PFSK-1 (cell line): ENCODE results near the gene NAA40.

Experiments used
- FOXP2 ChIP-seq: optimal IDR thresholded peaks from 2 replicates; pipeline ENCODE3; 2011; ENCODE audit warnings: borderline replicate concordance, control low read depth, inconsistent platforms; ENCODE audit not compliant: insufficient read depth; ENCODE audit errors: extremely low read length, extremely low read depth
- POLR2AphosphoS5 ChIP-seq: IDR thresholded peaks from 2 replicates; pipeline ENCODE4 v1.6.1; 2012; ENCODE audit warnings: low read depth, mild to moderate bottlenecking, control low read depth, low read length, moderate library complexity
- TF ChIP-seq, protein P1 (sequence below), 2 experiments: IDR thresholded peaks; 2 replicates each; pipeline versions ENCODE4 v1.6.1 to v1.8.0; 2011 to 2012; ENCODE audit warnings: low read depth in 2 of 2, low read length in 2 of 2, control low read depth in 1 of 2, inconsistent platforms in 1 of 2, mild to moderate bottlenecking in 1 of 2, moderate library complexity in 1 of 2; ENCODE audit not compliant: insufficient read depth in 1 of 2

- TF ChIP-seq POLR2AphosphoS5 (no peak), FOXP2 (no peak)
- TF ChIP-seq, protein P1, sequence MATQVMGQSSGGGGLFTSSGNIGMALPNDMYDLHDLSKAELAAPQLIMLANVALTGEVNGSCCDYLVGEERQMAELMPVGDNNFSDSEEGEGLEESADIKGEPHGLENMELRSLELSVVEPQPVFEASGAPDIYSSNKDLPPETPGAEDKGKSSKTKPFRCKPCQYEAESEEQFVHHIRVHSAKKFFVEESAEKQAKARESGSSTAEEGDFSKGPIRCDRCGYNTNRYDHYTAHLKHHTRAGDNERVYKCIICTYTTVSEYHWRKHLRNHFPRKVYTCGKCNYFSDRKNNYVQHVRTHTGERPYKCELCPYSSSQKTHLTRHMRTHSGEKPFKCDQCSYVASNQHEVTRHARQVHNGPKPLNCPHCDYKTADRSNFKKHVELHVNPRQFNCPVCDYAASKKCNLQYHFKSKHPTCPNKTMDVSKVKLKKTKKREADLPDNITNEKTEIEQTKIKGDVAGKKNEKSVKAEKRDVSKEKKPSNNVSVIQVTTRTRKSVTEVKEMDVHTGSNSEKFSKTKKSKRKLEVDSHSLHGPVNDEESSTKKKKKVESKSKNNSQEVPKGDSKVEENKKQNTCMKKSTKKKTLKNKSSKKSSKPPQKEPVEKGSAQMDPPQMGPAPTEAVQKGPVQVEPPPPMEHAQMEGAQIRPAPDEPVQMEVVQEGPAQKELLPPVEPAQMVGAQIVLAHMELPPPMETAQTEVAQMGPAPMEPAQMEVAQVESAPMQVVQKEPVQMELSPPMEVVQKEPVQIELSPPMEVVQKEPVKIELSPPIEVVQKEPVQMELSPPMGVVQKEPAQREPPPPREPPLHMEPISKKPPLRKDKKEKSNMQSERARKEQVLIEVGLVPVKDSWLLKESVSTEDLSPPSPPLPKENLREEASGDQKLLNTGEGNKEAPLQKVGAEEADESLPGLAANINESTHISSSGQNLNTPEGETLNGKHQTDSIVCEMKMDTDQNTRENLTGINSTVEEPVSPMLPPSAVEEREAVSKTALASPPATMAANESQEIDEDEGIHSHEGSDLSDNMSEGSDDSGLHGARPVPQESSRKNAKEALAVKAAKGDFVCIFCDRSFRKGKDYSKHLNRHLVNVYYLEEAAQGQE (IDR thresholded peaks at IDR 0.05; ENCODE audit: insufficient read depth in 1 of 2, low read depth in 2 of 2, low read length in 2 of 2): no peak
Measured at GRCh38 chr11:63997801-63998337, 59.1 kb downstream of the NAA40 start.
